NOMO-1 (cell line): Measurements from ENCODE around the gene KRTAP29-1.

Source experiments
- DNase-seq, 2 experiments: peaks; one replicate each; lab custom pipeline; 2025; ENCODE audit not compliant: unreplicated experiment in 2 of 2; lab: John Stamatoyannopoulos, UW

KRTAP29-1 gene

GRCh38 chr17:41329279-41329948, 26.8 kb upstream of the KRTAP29-1 start:
- no peak for DNase-seq

GRCh38 chr17:41328207-41328606, 25.6 kb upstream of the KRTAP29-1 start:
- no peak for DNase-seq

DNA sequence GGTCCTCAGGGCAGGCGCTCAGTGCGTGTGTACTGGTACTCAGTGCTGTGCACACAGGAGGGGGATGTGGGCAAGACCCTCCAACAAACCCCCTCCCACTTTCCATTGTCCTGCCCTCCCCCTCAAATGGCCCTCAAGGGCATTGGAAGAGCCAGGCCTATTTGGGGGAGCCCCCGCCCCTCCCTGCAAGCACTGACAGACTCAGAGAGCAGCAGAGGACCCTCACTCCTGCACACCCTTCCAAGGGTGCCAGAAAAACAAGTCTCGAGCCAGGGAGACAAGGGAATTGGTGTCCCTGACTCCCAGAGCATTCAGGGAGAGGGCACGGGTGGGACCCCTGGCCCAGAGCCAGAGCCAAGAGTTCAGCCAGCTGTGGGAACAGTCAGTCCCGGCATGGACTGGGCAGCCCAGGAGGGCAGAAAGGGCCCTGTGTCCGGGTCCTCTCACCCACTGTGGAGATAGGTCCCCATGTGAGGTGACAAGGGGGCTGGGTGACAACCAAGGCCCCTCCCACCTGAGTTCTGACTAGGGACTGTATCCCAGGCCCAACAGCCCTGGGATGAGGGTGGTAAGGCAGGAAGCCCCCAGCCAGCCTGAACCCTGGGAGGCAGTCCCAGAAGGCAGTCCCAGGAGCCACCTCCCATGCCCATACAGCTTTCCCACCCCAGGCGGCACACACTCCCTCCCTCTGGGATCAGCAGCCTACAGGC, 24.9 kb upstream of the KRTAP29-1 start:
- no peak for DNase-seq

DNA sequence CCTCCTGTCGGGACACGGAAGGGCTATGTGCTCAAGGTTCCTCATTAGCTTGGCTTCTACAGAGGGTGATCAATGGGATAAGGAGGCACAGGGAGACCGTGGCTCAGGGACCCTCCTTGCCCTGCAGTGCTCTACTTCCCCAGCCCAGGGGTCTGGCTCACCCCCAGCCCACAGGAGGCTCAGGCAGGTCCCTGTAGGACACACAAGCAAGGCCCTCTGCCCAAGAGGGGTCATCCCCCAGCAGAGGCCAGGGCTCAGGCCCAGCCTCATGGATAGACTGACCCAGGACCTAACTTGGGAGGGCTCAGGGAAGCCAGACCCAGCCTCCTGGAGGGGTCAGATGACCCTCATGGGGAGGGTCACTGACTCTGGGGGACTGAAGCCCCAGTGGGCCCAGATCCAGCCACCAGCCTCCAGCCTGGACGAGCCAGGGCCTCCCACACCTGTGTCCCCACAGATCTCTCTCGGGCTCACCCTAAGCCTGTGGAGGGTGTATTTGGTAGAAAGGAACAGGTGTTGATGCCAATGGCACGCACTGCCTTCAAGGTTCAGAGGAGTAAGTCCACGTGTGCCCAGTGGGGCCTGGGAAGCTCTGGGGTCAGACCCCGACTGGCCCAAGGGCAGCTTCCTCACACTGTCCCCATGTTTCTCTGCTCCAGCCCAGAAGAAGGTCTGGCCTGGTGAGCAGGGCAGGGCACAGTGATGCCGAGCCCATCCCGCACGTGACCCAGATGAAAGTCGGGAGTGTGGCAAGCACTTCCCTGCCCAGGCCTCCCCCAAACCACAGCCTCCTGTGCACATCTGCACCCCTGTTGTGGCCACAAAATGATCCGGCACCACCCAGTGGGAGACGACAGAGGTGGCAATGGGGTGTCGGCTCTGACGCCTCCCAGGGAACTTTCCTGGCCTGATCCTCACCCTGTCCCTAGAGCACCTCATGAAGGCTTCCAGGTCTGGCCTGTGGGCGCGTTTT, 23.8 kb upstream of the KRTAP29-1 start:
- no peak for DNase-seq

GRCh38 chr17:41325611-41326010, 23.0 kb upstream of the KRTAP29-1 start:
- no peak for DNase-seq

DNA sequence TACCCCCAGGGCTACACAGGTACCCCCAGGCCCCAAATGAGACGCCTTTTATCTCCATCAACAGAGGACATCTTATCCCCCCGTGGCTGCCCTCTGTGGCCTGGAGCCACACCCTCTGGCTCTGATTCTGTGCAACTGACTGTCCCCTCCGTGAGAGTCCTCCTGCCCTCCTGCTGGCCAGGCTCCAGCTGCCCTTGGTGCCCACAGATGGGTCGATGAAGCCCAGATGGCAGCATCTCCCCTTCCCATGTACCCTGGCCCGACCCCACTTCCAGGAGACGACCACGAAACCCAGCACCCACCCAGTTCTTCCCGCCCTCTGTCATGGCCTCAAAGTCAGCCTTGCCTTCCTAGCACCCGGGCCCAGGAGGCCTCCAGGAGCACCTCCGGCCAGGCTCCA, 22.5 kb upstream of the KRTAP29-1 start:
- DNase-seq: no peak

GRCh38 chr17:41324180-41325075, 21.8 kb upstream of the KRTAP29-1 start:
- no peak for DNase-seq

GRCh38 chr17:41322903-41323895, 20.5 kb upstream of the KRTAP29-1 start:
- DNase-seq: no peak

GRCh38 chr17:41322094-41322902, 19.6 kb upstream of the KRTAP29-1 start:
- DNase-seq: peak; percentile 25 to 68

DNA sequence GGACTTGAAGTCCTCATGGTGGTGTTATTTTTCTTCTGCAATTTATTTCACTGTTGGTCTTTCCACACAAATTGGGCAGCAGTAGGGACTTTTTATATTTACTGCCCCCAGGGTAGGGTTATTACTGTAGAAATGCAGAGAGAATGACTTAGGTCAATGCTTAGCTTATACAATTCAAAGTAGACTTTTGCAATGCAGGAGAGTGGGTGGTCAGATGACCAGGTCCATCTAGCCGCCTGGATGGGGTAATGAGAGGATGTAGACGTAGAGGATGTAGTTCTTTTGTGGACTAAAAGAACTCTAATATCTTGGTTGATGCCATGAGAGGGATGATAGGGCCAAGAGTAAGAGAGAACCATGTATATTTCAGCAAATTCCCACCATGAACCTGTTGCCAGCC, 15.6 kb upstream of the KRTAP29-1 start:
- no peak for DNase-seq

DNA sequence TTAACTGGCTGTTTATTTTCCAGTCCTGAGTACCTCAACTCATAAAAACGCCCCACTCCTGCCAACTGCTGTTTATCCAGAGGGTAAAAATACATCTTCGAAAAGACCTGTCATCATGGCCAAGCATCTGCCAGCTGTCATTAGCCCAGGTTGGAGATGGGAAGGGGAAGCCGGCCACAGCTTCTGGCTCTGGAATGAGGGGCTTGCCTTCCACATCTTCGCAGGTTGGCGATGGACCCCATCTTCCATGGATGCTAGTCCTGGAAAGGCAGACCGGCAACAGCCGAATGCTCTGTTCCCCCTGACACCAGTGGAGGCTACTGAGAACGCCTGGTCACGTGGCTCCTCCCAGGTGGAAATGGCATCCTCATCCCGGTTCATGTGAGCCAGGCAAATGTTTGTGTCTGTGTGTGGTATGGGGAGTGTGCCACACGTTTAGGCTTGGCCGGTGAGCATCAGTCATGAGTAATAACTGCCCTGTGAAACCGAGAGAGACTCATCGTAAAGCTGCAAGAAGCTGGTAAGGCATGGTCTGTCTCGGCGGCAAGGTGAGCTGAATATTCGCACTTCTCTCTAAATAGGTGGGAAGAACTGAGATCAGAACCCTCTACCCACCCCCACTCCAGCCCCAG, 13.3 kb upstream of the KRTAP29-1 start:
- DNase-seq: no peak

DNA sequence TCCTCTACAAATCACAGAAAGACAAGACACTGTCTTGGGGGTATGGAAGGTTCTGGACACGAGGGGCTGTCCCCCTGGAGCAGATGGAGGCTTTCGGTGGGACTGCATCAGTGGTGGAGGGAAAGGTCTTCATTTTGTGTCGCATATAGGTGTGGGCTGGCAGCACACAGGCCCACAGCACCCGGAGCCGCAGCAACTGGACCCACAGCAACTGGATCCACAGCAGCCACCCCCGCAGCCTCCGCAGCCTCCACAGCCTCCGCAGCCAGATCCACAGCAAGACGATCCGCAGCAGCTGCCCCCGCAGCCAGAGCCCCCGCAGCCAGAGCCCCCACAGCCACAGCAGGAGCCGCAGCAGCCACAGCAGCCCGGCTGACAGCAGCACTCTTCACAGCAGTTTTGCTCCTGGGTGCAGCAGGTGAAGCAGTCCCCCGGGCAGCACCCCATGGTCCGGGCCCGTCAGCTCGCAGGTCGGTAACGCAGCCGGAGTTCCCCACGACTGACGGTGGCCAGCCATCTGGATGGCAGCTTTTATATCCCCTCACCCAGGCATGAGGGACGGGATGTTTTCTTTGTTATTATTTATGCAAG, 12.6 kb upstream of the KRTAP29-1 start, which contains the start of gene KRTAP17-1:
TSS of gene KRTAP17-1 (minus strand) at position 507 of the 591 bp plus-strand sequence. CDS start at position 447, 60 bp downstream.
- DNase-seq: no peak

GRCh38 chr17:41311111-41311510, 8.5 kb upstream of the KRTAP29-1 start:
- DNase-seq: no peak

- no peak for DNase-seq
Measured at GRCh38 chr17:41308918-41309359, 6.3 kb upstream of the KRTAP29-1 start, which contains the start of gene KRTAP16-1. TSS of gene KRTAP16-1 (minus strand) at chr17:41309309. CDS start at chr17:41309253, 56 bp downstream.

DNA sequence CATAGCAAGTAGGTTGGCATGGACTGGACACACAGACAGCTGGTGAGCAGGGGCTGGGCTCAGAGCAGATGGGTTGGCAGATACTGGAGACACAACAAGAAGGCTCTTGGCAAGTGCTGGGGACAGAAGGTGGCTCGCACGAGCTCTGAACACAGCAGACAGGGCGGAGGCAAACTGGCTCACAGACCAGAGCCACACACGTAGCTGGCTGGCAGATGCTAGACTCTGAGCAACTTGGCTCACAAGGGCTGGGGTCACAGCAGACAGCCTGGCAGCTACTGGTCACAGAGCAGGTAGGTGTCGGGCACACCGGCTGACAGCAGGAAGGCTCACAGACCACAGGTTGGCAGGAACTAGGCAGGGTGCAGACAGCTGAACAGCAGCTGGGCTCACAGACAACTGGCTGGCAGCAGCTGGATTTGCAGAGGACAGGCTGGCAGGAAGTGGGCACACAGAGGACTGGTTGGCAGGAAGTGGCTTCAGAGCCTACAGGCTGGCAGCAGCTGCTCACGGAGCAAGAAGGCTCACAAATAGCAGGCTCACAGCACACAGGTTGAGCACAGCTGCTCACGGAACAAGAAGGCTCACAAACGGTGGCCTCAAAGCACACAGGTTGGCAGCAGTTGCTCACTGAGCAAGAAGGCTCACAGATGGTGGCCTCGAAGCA, 5.7 kb upstream of the KRTAP29-1 start:
- peak in 1 of 2 experiments; percentile 4 for DNase-seq

DNA sequence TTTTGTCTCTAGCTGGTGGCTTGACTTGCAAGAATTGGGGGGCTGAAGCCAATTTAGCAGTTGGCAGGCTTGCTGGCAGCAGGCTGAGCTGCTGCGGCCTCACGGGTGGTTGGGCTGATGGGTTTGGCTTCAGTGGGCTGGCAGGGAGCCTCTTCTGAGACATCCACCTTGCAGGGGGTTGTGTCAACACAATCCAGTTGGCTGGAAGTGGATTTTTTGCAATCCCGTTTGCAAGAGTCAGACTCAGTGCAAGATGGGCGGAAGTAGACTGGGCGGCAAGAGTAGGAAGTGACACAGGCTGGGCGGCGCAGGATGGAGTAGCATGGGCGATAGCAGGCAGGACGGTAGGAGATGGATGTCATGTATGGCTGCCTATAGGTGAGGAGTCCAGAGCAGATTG, 5.0 kb upstream of the KRTAP29-1 start:
- no peak for DNase-seq

DNA sequence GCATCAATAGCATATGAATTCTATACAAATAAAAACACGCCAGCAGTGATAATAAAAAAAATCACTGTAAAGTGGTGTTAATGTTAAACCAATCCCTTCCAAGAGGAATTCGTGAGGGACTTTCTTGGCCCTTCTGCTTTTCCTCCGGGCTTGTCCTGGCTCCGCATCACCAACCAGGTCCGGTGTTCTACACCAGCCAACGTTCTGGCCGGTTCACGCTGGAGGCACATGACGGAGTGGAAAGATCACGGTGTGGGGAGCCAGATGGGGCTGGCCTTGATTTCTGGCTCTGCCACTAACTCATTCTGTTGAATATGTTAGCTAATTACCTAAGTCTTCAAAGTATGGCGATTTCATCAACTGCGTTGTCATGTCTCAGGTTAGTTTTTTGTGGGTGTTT, 1.4 kb upstream of the KRTAP29-1 start:
- no peak for DNase-seq
